Measurements from ENCODE around the gene RASAL3. TPM values are rescaled to one million over a fixed set of nuclear protein-coding genes. Genes with fewer than 3 reads are reported as not detected.
A peak's percentile ranks its signal among the peaks of the same experiment; 100 is the strongest.
"Not testable (repeated sequence)": the region's sequence is repeated elsewhere in the genome, so short reads cannot be mapped to it uniquely, and the experiment has no call there.

RASAL3 gene
- total RNA-seq, 1 experiment from 2014 or later, result not detected

- DNase-seq (no peak), ATAC-seq (no peak)
- Histone ChIP-seq H4K20me1 (ENCODE audit: low read length) (no peaks in the 10 kb centered on the region), H3K4me3 (ENCODE audit: low read length) (no peak overlapping the region), H3K9me2 (replicated peaks; ENCODE audit: low read length) (no peaks in the 10 kb centered on the region), H3K4me2 (ENCODE audit: low read length) (no peak overlapping the region), H3K9ac (ENCODE audit: low read length) (no peak overlapping the region), H3K27me3 (ENCODE audit: low read length) (no peaks in the 10 kb centered on the region), H3K9me3 (ENCODE audit: low read length) (no peaks in the 10 kb centered on the region), H2AFZ (ENCODE audit: low read length) (no peak overlapping the region), H3F3A (ENCODE audit: low read length, unreplicated experiment) (no peaks in the 10 kb centered on the region), H3K36me3 (ENCODE audit: low read depth, low read length) (no peaks in the 10 kb centered on the region), H3K79me2 (ENCODE audit: low read length) (no peaks in the 10 kb centered on the region), H3K27ac (ENCODE audit: low read length) (no peak overlapping the region), H3K4me1 (ENCODE audit: insufficient read depth, low read length) (no peaks in the 10 kb centered on the region)
- no peak for TF ChIP-seq EZH2 (IDR thresholded peaks at IDR 0.05; ENCODE audit: low read length, unreplicated experiment)
- TF ChIP-seq EZH2phosphoT487 (IDR thresholded peaks at IDR 0.05; ENCODE audit: borderline replicate concordance, low read length), result no peak
- TF ChIP-seq CTCF (conservative IDR thresholded peaks at IDR 0.05; ENCODE audit: low read depth, low read length), result no peak
- ChIA-PET POLR2A (ENCODE audit: unreplicated experiment) (no interaction called here), CTCF (no interaction called here)
- intact Hi-C loops (cut with micrococcal nuclease), result no loop called here
- BruUV-seq (replicated peaks), result no TSS peak
Observed at GRCh38 chr19:15487038-15487437, 22.7 kb upstream of the RASAL3 start.

GRCh38 chr19:15485768-15486167 lies 21.4 kb upstream of the RASAL3 start:
- H3K9me2 ChIP-seq (replicated peaks; ENCODE audit: low read length); H3K4me1 ChIP-seq (ENCODE audit: insufficient read depth, low read length); H3K9ac ChIP-seq (ENCODE audit: low read length); H3K4me2 ChIP-seq (ENCODE audit: low read length); H3K27ac ChIP-seq (ENCODE audit: low read length); H3K27me3 ChIP-seq (ENCODE audit: low read length); CTCF ChIA-PET; H4K20me1 ChIP-seq (ENCODE audit: low read length); POLR2A ChIA-PET (ENCODE audit: unreplicated experiment); intact Hi-C loops (cut with micrococcal nuclease); H3K79me2 ChIP-seq (ENCODE audit: low read length); H3K9me3 ChIP-seq (ENCODE audit: low read length); H3K36me3 ChIP-seq (ENCODE audit: low read depth, low read length); H2AFZ ChIP-seq (ENCODE audit: low read length); H3F3A ChIP-seq (ENCODE audit: low read length, unreplicated experiment); BruUV-seq (replicated peaks); ATAC-seq; H3K4me3 ChIP-seq (ENCODE audit: low read length): not testable (repeated sequence)
- peak; percentile 53 for DNase-seq

GRCh38 chr19:15480996-15481395 lies 16.7 kb upstream of the RASAL3 start:
- H3F3A ChIP-seq (ENCODE audit: low read length, unreplicated experiment); H3K79me2 ChIP-seq (ENCODE audit: low read length); intact Hi-C loops (cut with micrococcal nuclease); H3K36me3 ChIP-seq (ENCODE audit: low read depth, low read length); H3K27ac ChIP-seq (ENCODE audit: low read length); H3K4me2 ChIP-seq (ENCODE audit: low read length); H3K9ac ChIP-seq (ENCODE audit: low read length); H2AFZ ChIP-seq (ENCODE audit: low read length); ATAC-seq; H3K4me1 ChIP-seq (ENCODE audit: insufficient read depth, low read length); CTCF ChIA-PET; H3K4me3 ChIP-seq (ENCODE audit: low read length); H4K20me1 ChIP-seq (ENCODE audit: low read length); H3K9me2 ChIP-seq (replicated peaks; ENCODE audit: low read length); H3K27me3 ChIP-seq (ENCODE audit: low read length); H3K9me3 ChIP-seq (ENCODE audit: low read length); BruUV-seq (replicated peaks); DNase-seq; POLR2A ChIA-PET (ENCODE audit: unreplicated experiment): not testable (repeated sequence)

All from PC-3 (cell line).